Esophagus squamous epithelium (tissue), 5 donors: Measurements from ENCODE around the gene KLF3. TPM values are rescaled to one million over a fixed set of nuclear protein-coding genes. Genes with fewer than 3 reads are reported as not detected.
A peak's percentile ranks its signal among the peaks of the same experiment; 100 is the strongest.

Experiments used
- DNase-seq: peaks from one replicate; lab custom pipeline; 2025; lab: John Stamatoyannopoulos, UW
- H3K27ac ChIP-seq, 4 donors: fragments of 200-600 bp; sonication (generic); one replicate each; pipeline ENCODE4 v1.5.1; 2016 to 2019; ENCODE audit warnings: mild to moderate bottlenecking in 1 of 4
- H3K27me3 ChIP-seq, 4 donors: fragments of 200-600 bp; sonication (generic); 1 replicate in 3 of 4; 2 replicates in 1 of 4; pipeline versions ENCODE4 v1.5.1 to v1.6.0; 2017 to 2021; ENCODE audit warnings: antibody characterized with exemption in 1 of 4
- H3K36me3 ChIP-seq, 3 donors: fragments of 200-600 bp; sonication (generic); one replicate each; pipeline ENCODE4 v1.5.1; 2016 to 2019
- H3K4me1 ChIP-seq, 3 donors: fragments of 200-600 bp; sonication (generic); one replicate each; pipeline ENCODE4 v1.5.1; 2017 to 2019
- H3K4me3 ChIP-seq, 4 donors: fragments of 200-600 bp; sonication (generic); 1 replicate in 3 of 4; 2 replicates in 1 of 4; pipeline ENCODE4 v1.5.1; 2016 to 2019; ENCODE audit warnings: mild to moderate bottlenecking in 2 of 4, moderate library complexity in 1 of 4
- H3K9me3 ChIP-seq, 3 donors: fragments of 200-600 bp; sonication (generic); one replicate each; pipeline ENCODE4 v1.5.1; 2016 to 2019
- POLR2A ChIP-seq, 4 donors: fragments of 450-650 bp; IDR thresholded peaks; one replicate each; pipeline ENCODE4 v1.6.1; 2017; ENCODE audit warnings: antibody characterized with exemption in 4 of 4, mild to moderate bottlenecking in 4 of 4, moderate library complexity in 3 of 4
- WGBS, 2 donors: methylation state at CpG; one replicate each; pipeline ENCODE4 v1.1.5; 2018; 5-methylcytosine and 5-hydroxymethylcytosine counted together
- intact Hi-C: fragments of 100-400 bp; cut with DNase I; formaldehyde crosslinking; loops from one replicate; pipeline ENCODE4 v1.15.0; 2022
- total RNA-seq, 4 donors: library from RNA; depleted of rRNA; stranded (reverse); fragments of >200 nt; gene quantifications; one replicate each; pipeline ENCODE4 v1.1.0, GENCODE V29; 2016
- TF ChIP-seq, protein P1 (sequence below), 6 experiments: fragments of 450-650 bp in 4 of 6; fragments of 200-600 bp in 2 of 6; sonication (generic) in 2 of 6; IDR thresholded peaks; one replicate each; pipeline ENCODE4 v1.5.1; 2016 to 2019; ENCODE audit warnings: antibody characterized with exemption in 6 of 6, mild to moderate bottlenecking in 4 of 6, moderate library complexity in 4 of 6
- donor health status: DM: yes; HTN: yes; CAD: no.

KLF3 gene
- total RNA-seq, 4 donors from 2014 or later: 44.2 to 91.4 (median 82.7) TPM

DNA sequence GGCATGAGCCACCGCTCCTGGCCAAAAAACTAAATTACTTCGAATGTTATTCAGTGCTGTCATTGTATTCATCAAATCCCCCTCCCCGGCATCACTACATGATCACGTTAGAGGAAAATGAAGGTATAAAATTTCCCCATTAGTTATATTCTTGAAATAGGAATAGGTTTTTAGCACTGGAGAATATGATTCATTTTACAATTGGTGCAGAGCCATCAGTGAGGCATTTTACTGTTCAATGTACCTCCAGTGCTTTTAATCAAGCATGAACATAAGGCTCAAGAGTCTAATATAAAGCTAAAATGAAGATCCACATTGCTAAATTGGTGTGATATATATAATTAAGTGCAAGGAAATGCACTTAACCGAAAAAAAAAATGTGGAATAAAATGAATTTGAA is 18.3 kb downstream of the KLF3 start:
- TF ChIP-seq POLR2A (IDR thresholded peaks at IDR 0.05): no peak
- TF ChIP-seq, protein P1, sequence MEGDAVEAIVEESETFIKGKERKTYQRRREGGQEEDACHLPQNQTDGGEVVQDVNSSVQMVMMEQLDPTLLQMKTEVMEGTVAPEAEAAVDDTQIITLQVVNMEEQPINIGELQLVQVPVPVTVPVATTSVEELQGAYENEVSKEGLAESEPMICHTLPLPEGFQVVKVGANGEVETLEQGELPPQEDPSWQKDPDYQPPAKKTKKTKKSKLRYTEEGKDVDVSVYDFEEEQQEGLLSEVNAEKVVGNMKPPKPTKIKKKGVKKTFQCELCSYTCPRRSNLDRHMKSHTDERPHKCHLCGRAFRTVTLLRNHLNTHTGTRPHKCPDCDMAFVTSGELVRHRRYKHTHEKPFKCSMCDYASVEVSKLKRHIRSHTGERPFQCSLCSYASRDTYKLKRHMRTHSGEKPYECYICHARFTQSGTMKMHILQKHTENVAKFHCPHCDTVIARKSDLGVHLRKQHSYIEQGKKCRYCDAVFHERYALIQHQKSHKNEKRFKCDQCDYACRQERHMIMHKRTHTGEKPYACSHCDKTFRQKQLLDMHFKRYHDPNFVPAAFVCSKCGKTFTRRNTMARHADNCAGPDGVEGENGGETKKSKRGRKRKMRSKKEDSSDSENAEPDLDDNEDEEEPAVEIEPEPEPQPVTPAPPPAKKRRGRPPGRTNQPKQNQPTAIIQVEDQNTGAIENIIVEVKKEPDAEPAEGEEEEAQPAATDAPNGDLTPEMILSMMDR (IDR thresholded peaks at IDR 0.05): no peak
- whole genome bisulfite sequencing, 2 donors: 70 to 77% methylated on average over 5 of the region's 5 CpGs
- H3K9me3 ChIP-seq: no peaks in the 10 kb centered on the region
- DNase-seq: no peak
- peak overlapping the region in 3 of 4 donors; percentile 25 to 61 (median 49) for H3K27ac ChIP-seq
- peaks cover 8 to 85% (median 17%) of the 10 kb centered on the region in 3 donors for H3K36me3 ChIP-seq
- H3K4me1 ChIP-seq: peaks cover 25 to 100% (median 60%) of the 10 kb centered on the region in 3 donors
- no peaks in the 10 kb centered on the region for H3K27me3 ChIP-seq
- intact Hi-C loops: no loop called here
- H3K4me3 ChIP-seq: no peak overlapping the region

DNA sequence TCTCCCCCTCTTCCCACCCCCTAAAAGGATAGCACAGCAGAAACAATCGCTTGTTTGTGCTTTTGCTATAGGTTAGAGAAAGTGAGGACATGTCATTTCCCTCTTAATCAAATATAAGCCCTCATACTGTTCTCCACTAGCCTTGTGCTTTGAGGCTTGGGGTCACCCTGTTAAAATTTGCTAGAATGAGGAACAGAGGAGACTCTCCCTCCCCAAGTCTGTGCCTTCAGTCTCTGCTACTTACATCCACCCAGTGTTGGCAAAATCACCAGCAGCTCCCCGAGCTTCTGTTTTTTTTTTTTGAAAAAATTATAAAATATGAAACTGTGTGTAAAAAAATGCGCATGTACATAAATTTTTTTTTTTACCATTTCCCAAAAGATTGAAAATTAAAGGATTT is 19.3 kb downstream of the KLF3 start:
- intact Hi-C loops: no loop called here
- TF ChIP-seq POLR2A (IDR thresholded peaks at IDR 0.05): no peak
- TF ChIP-seq, protein P1 (IDR thresholded peaks at IDR 0.05): no peak
- Histone ChIP-seq H3K4me3 (no peak overlapping the region), H3K27me3 (no peaks in the 10 kb centered on the region), H3K9me3 (no peaks in the 10 kb centered on the region), H3K27ac (peak overlapping the region in 2 of 4 donors; percentile 31 to 32), H3K36me3 (peaks cover 8 to 92% (median 17%) of the 10 kb centered on the region in 3 donors), H3K4me1 (peaks cover 22 to 100% (median 57%) of the 10 kb centered on the region in 3 donors)
- DNase-seq: no peak
- 66 to 78% methylated on average over 3 of the region's 3 CpGs for WGBS, 2 donors

DNA sequence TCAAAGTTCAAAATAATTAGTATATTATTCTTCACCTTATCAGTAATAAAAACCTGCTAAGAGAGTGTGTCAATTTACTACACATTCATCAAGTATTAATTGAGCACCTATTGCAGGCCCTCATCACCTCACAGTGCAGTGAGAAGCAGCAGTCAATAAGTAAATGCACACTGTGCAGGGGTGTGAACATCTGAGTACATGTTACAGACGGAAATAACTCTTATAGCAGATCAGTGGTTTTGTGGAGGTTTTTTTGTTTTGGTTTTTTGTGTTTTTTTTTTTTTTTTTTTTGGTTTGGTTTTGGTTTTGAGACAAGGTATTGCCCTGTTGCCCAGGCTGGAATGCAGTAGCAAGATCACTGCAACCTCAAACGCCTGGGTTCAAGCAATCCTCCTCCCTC is 20.3 kb downstream of the KLF3 start:
- Histone ChIP-seq H3K4me1 (peaks cover 15 to 100% (median 58%) of the 10 kb centered on the region in 3 donors), H3K9me3 (no peaks in the 10 kb centered on the region), H3K27ac (peak overlapping the region in 2 of 4 donors; percentile 52 to 70), H3K4me3 (no peak overlapping the region), H3K27me3 (no peaks in the 10 kb centered on the region), H3K36me3 (peaks cover 17 to 95% (median 23%) of the 10 kb centered on the region in 3 donors)
- intact Hi-C loops: no loop called here
- 60 to 66% methylated on average over 2 of the region's 2 CpGs for WGBS, 2 donors
- TF ChIP-seq, protein P1 (IDR thresholded peaks at IDR 0.05): no peak
- no peak for TF ChIP-seq POLR2A (IDR thresholded peaks at IDR 0.05)
- DNase-seq: no peak

DNA sequence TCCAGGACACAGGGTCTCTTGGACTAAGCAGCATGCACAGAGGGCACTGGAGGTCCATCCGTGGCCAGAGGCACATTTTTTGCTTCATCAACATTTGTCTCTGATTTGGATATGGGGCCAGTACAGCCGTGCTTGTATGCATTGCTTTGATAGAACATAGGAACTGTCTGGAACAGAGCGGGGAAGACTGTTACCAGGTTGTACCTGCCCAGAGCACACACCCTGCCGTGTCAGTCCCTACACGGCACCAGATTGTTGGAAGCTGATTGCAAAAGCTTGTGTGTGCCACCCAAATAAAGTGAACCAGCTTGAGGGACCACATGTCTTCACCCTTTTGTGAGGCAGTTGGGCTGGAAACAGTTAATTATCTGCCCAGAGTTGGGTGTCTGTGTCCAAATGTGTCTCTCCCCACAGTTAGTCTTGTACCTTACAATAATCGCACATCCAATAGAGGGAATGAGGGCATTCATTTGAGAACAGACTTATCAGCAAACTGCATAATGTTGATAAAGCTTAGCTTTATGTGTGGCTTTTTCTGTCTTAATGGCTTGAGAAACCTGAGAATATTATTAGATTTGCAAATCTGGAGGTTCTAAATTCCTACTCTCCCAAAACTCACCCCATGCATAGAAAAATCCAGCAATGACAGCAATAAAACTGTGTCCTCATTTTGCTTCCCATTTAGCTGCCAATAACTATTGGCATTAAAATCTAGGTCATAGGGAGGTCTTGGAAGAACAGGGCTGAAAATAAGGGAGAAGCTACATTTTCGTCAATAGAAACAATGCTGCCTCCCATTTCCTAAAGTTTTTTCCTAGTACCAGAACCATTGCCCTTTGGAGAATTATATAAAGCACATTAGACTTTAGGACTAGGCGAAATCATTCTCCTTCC is 21.2 kb downstream of the KLF3 start:
- intact Hi-C loops: no loop called here

More for the DNA sequence above, 21.2 kb downstream of the KLF3 start:
- TF ChIP-seq POLR2A (IDR thresholded peaks at IDR 0.05): no peak
- TF ChIP-seq, protein P1 (IDR thresholded peaks at IDR 0.05): no peak
- Histone ChIP-seq H3K4me3 (no peak overlapping the region), H3K9me3 (no peaks in the 10 kb centered on the region), H3K36me3 (peaks cover 25 to 95% (median 28%) of the 10 kb centered on the region in 3 donors), H3K27me3 (no peaks in the 10 kb centered on the region), H3K27ac (peak overlapping the region in 3 of 4 donors; percentile 10 to 70 (median 52)), H3K4me1 (peaks cover 15 to 99% (median 58%) of the 10 kb centered on the region in 3 donors)
- WGBS, 2 donors: 53 to 57% methylated on average over 8 of the region's 8 CpGs
- no peak for DNase-seq
